WTC11 (cell line): Measurements from ENCODE around the gene AKR1C8. TPM values are rescaled to one million over a fixed set of nuclear protein-coding genes. Genes with fewer than 3 reads are reported as not detected.

Experiments
- ATAC-seq: fragments of 200-7000 bp; cut with Tn5 transposase; 2 replicates; pipeline ENCODE4 v1.10.0; 2021; ENCODE audit warnings: mild to moderate bottlenecking, moderate library complexity
- CTCF ChIA-PET: fragments of 300-600 bp; sonication (Branson Sonifier 250); formaldehyde crosslinking; loops from one replicate; lab custom pipeline; 2021; ENCODE audit warnings: antibody characterized with exemption; lab: Charles Lee
- POLR2A ChIA-PET: fragments of 350-600 bp; sonication (Branson Sonifier 250); formaldehyde crosslinking; loops from one replicate; lab custom pipeline; 2021; ENCODE audit warnings: antibody characterized with exemption; lab: Charles Lee
- DNase-seq: peaks from one replicate; pipeline ENCODE4 v3.0.0; 2021; ENCODE audit warnings: low spot score
- H3K27ac Mint-ChIP-seq: 2 replicates; pipeline ENCODE4 v1.8.0; 2021; ENCODE audit warnings: mixed read lengths
- H3K27me3 Mint-ChIP-seq: 2 replicates; pipeline ENCODE4 v1.8.0; 2021; ENCODE audit warnings: low read depth, mild to moderate bottlenecking, moderate library complexity, mixed read lengths
- H3K36me3 Mint-ChIP-seq: 2 replicates; pipeline ENCODE4 v1.8.0; 2021; ENCODE audit warnings: mixed read lengths
- H3K4me1 Mint-ChIP-seq: 2 replicates; pipeline ENCODE4 v1.8.0; 2022; ENCODE audit warnings: mixed read lengths
- H3K4me3 Mint-ChIP-seq: 2 replicates; pipeline ENCODE4 v1.8.0; 2021; ENCODE audit warnings: mild to moderate bottlenecking, moderate library complexity, mixed read lengths
- H3K9me3 Mint-ChIP-seq: 2 replicates; pipeline ENCODE4 v1.8.0; 2021; ENCODE audit warnings: mixed read lengths
- AR ChIP-seq: fragments of 250-450 bp; sonication (Bioruptor Pico); IDR thresholded peaks from 2 replicates; pipeline ENCODE4 v1.9.0; 2021; ENCODE audit warnings: mild to moderate bottlenecking
- ARID4B ChIP-seq: sonication (generic); formaldehyde crosslinking; IDR thresholded peaks from 2 replicates; pipeline ENCODE4 v1.8.0; 2023; ENCODE audit warnings: missing genetic modification reagents, mild to moderate bottlenecking, borderline replicate concordance
- ERG ChIP-seq: fragments of 250-450 bp; sonication (Bioruptor Pico); IDR thresholded peaks from 2 replicates; pipeline ENCODE4 v1.8.0; 2021; ENCODE audit warnings: mild to moderate bottlenecking
- ETV6 ChIP-seq: sonication (generic); formaldehyde crosslinking; IDR thresholded peaks from 2 replicates; pipeline ENCODE4 v1.8.1; 2022; ENCODE audit warnings: mild to moderate bottlenecking, missing genetic modification reagents
- FOXJ3 ChIP-seq: sonication (generic); formaldehyde crosslinking; IDR thresholded peaks from 2 replicates; pipeline ENCODE4 v1.9.0; 2021; ENCODE audit warnings: missing genetic modification reagents, mild to moderate bottlenecking, borderline replicate concordance
- JAZF1 ChIP-seq: fragments of 250-450 bp; sonication (Bioruptor Pico); IDR thresholded peaks from 2 replicates; pipeline ENCODE4 v1.9.0; 2021; ENCODE audit warnings: moderate library complexity, mild to moderate bottlenecking, inconsistent platforms
- MYBL2 ChIP-seq: sonication (generic); formaldehyde crosslinking; IDR thresholded peaks from 2 replicates; pipeline ENCODE4 v1.8.1; 2023; ENCODE audit warnings: mild to moderate bottlenecking, moderate library complexity, missing genetic modification reagents
- NR3C1 ChIP-seq: sonication (generic); formaldehyde crosslinking; conservative IDR thresholded peaks from 2 replicates; pipeline ENCODE4 v1.8.1; 2023; ENCODE audit warnings: low read depth, mild to moderate bottlenecking, missing genetic modification reagents
- RELA ChIP-seq: sonication (generic); formaldehyde crosslinking; IDR thresholded peaks from 2 replicates; pipeline ENCODE4 v1.8.1; 2022; ENCODE audit warnings: missing genetic modification reagents, mild to moderate bottlenecking, borderline replicate concordance
- SMAD3 ChIP-seq: sonication (generic); formaldehyde crosslinking; IDR thresholded peaks from 2 replicates; pipeline ENCODE4 v1.8.0; 2022; ENCODE audit warnings: missing genetic modification reagents, mild to moderate bottlenecking, borderline replicate concordance
- TP53 ChIP-seq: sonication (generic); formaldehyde crosslinking; IDR thresholded peaks from 2 replicates; pipeline ENCODE4 v1.8.1; 2023; ENCODE audit warnings: mild to moderate bottlenecking, missing genetic modification reagents
- USF1 ChIP-seq: sonication (generic); formaldehyde crosslinking; IDR thresholded peaks from 2 replicates; pipeline ENCODE4 v1.8.0; 2022; ENCODE audit warnings: mild to moderate bottlenecking, missing genetic modification reagents
- USF2 ChIP-seq: sonication (generic); formaldehyde crosslinking; IDR thresholded peaks from 2 replicates; pipeline ENCODE4 v1.8.1; 2023; ENCODE audit warnings: mild to moderate bottlenecking, missing genetic modification reagents, moderate library complexity
- total RNA-seq: library from RNA; stranded (reverse); gene quantifications from 3 replicates; pipeline ENCODE4 v1.2.3, GENCODE V29; 2021

The AKR1C8 gene
- total RNA-seq, 1 experiment from 2014 or later = not detected

GRCh38 chr10:5151076-5151475, 33.9 kb downstream of the AKR1C8 start (continued):
- no peak for TF ChIP-seq USF2 (CRISPR knock-in tag)
- no peak for TF ChIP-seq JAZF1
- no peak for TF ChIP-seq ERG (CRISPR knock-in tag)
- TF ChIP-seq RELA (CRISPR knock-in tag) = no peak
- no peak for TF ChIP-seq FOXJ3 (CRISPR knock-in tag)
- no peak for TF ChIP-seq NR3C1 (CRISPR knock-in tag)
- no peak for TF ChIP-seq ETV6 (CRISPR knock-in tag)
- no peak for TF ChIP-seq USF1 (CRISPR knock-in tag)
- TF ChIP-seq TP53 (CRISPR knock-in tag) = no peak
- TF ChIP-seq SMAD3 (CRISPR knock-in tag) = no peak
- TF ChIP-seq AR (CRISPR knock-in tag) = no peak

- H3K9me3 Mint-ChIP-seq = peaks cover 61% of the 10 kb centered on the region
- no peak overlapping the region for H3K4me3 Mint-ChIP-seq
- POLR2A ChIA-PET = no interaction called here
- no peaks in the 10 kb centered on the region for H3K4me1 Mint-ChIP-seq
- peaks cover 17% of the 10 kb centered on the region for H3K36me3 Mint-ChIP-seq
- TF ChIP-seq FOXJ3 (CRISPR knock-in tag) (no peak), ARID4B (no peak), MYBL2 (no peak), USF2 (CRISPR knock-in tag) (no peak)
- H3K27ac Mint-ChIP-seq = no peak overlapping the region
- CTCF ChIA-PET = no interaction called here
- DNase-seq (no peak), ATAC-seq (no peak)
- H3K27me3 Mint-ChIP-seq = no peaks in the 10 kb centered on the region; the same call in 1 of the 2 replicates
Observed at GRCh38 chr10:5148678-5149032, 36.3 kb downstream of the AKR1C8 start.
